ENCODE results near the gene IRF5.
"Not testable (repeated sequence)": the region's sequence is repeated elsewhere in the genome, so short reads cannot be mapped to it uniquely, and the experiment has no call there.

Gene IRF5

DNA sequence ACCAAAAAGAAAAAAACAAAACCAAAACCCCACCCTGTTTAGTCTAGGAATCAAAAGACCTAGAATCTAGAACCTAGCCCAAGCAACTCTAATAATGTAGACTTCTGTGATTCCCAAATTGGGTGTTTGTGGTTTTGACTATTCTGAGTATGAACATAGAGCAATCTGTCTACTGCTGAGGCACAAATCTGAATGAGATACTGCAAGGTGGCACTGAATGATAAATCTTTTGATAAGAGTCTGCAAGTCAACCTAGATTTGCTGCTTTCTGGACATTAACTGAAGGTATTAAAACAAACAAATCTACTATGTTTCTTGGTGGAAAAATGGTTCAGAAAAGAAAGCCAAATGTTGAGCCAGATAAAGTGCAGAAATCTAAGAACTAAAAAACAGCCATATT is 50.6 kb downstream of the IRF5 start:
- Histone ChIP-seq H3K9me3 (ENCODE audit: insufficient read depth, low read length) (no peaks in the 10 kb centered on the region), H3K9ac (ENCODE audit: low read length) (no peak overlapping the region), H3K4me3 (ENCODE audit: insufficient read depth, low read length, poor library complexity, severe bottlenecking) (no peak overlapping the region), H3K79me2 (ENCODE audit: insufficient read depth, low read length) (no peaks in the 10 kb centered on the region), H3K9me2 (replicated peaks; ENCODE audit: insufficient read depth, low read length) (no peaks in the 10 kb centered on the region), H2AFZ (ENCODE audit: low read depth, low read length, severe bottlenecking) (no peak overlapping the region), H3K27ac (ENCODE audit: low read depth, low read length) (no peak overlapping the region), H3K36me3 (ENCODE audit: low read length) (peaks cover 49% of the 10 kb centered on the region), H3K4me2 (ENCODE audit: low read depth, low read length, poor library complexity, severe bottlenecking) (no peak overlapping the region), H4K20me1 (ENCODE audit: low read depth, low read length) (no peaks in the 10 kb centered on the region), H3F3A (ENCODE audit: insufficient read depth) (no peaks in the 10 kb centered on the region), H3K27me3 (ENCODE audit: low read length) (no peaks in the 10 kb centered on the region)
- TF ChIP-seq, protein P1, sequence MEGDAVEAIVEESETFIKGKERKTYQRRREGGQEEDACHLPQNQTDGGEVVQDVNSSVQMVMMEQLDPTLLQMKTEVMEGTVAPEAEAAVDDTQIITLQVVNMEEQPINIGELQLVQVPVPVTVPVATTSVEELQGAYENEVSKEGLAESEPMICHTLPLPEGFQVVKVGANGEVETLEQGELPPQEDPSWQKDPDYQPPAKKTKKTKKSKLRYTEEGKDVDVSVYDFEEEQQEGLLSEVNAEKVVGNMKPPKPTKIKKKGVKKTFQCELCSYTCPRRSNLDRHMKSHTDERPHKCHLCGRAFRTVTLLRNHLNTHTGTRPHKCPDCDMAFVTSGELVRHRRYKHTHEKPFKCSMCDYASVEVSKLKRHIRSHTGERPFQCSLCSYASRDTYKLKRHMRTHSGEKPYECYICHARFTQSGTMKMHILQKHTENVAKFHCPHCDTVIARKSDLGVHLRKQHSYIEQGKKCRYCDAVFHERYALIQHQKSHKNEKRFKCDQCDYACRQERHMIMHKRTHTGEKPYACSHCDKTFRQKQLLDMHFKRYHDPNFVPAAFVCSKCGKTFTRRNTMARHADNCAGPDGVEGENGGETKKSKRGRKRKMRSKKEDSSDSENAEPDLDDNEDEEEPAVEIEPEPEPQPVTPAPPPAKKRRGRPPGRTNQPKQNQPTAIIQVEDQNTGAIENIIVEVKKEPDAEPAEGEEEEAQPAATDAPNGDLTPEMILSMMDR (IDR thresholded peaks at IDR 0.05; ENCODE audit: insufficient read depth, low read length, poor library complexity, severe bottlenecking) = no peak
- TF ChIP-seq EZH2phosphoT487 (conservative IDR thresholded peaks at IDR 0.05; ENCODE audit: low read length) = no peak

DNA sequence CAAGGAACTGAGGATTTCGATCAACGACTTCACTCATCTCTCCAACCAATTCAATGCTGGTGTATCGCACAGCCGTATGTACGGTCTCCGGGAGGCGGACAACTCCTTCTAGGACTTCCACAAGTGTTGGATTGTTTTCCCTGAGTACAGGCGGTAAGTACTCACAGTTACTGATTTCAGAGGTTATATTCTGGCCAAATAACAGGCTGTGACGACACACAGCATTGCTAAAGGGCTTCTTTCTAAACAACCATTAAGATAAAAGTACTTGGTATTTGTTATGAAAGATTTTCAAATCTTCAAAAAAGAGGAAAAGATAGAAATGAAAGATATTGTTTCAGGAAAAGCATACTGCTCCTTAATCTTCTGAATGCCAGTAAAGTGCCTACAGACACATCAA is 52.2 kb downstream of the IRF5 start:
- H3K27ac ChIP-seq (ENCODE audit: low read depth, low read length) = no peak overlapping the region
- no peaks in the 10 kb centered on the region for H4K20me1 ChIP-seq (ENCODE audit: low read depth, low read length)
- no peaks in the 10 kb centered on the region for H3F3A ChIP-seq (ENCODE audit: insufficient read depth)
- peaks cover 38% of the 10 kb centered on the region for H3K36me3 ChIP-seq (ENCODE audit: low read length)
- no peak overlapping the region for H3K4me3 ChIP-seq (ENCODE audit: insufficient read depth, low read length, poor library complexity, severe bottlenecking)
- no peak overlapping the region for H3K4me2 ChIP-seq (ENCODE audit: low read depth, low read length, poor library complexity, severe bottlenecking)
- no peaks in the 10 kb centered on the region for H3K9me2 ChIP-seq (replicated peaks; ENCODE audit: insufficient read depth, low read length)
- H3K27me3 ChIP-seq (ENCODE audit: low read length) = no peaks in the 10 kb centered on the region
- no peaks in the 10 kb centered on the region for H3K79me2 ChIP-seq (ENCODE audit: insufficient read depth, low read length)
- no peak overlapping the region for H2AFZ ChIP-seq (ENCODE audit: low read depth, low read length, severe bottlenecking)
- no peak overlapping the region for H3K9ac ChIP-seq (ENCODE audit: low read length)
- TF ChIP-seq EZH2phosphoT487 (conservative IDR thresholded peaks at IDR 0.05; ENCODE audit: low read length) = no peak
- TF ChIP-seq, protein P1 (IDR thresholded peaks at IDR 0.05; ENCODE audit: insufficient read depth, low read length, poor library complexity, severe bottlenecking) = no peak
- H3K9me3 ChIP-seq (ENCODE audit: insufficient read depth, low read length) = no peaks in the 10 kb centered on the region

DNA sequence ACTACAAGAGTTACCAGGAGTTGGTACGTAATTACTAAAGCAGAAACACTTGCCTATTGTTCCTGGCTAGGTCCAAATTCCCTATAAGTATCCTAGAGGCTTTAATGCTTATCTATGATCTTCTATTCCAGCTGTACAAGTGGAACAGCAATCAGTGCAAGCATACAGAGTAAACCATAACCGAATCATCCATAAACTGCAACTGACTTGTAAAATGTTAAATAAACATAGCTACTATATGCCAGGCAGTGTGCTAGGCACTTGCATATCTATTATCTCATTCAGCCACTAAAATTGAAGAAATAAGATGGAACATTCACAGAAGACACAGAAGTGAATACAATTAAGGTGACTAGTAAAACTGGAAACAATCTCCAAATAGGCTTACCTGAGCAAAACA is 55.7 kb downstream of the IRF5 start:
- no peaks in the 10 kb centered on the region for H4K20me1 ChIP-seq (ENCODE audit: low read depth, low read length)
- no peaks in the 10 kb centered on the region for H3K79me2 ChIP-seq (ENCODE audit: insufficient read depth, low read length)
- H3K9me2 ChIP-seq (replicated peaks; ENCODE audit: insufficient read depth, low read length) = no peaks in the 10 kb centered on the region
- no peaks in the 10 kb centered on the region for H3F3A ChIP-seq (ENCODE audit: insufficient read depth)
- TF ChIP-seq, protein P1 (IDR thresholded peaks at IDR 0.05; ENCODE audit: insufficient read depth, low read length, poor library complexity, severe bottlenecking) = no peak
- TF ChIP-seq EZH2phosphoT487 (conservative IDR thresholded peaks at IDR 0.05; ENCODE audit: low read length) = no peak
- H3K4me2 ChIP-seq (ENCODE audit: low read depth, low read length, poor library complexity, severe bottlenecking) = no peak overlapping the region
- H3K9ac ChIP-seq (ENCODE audit: low read length) = no peak overlapping the region
- no peak overlapping the region for H3K27ac ChIP-seq (ENCODE audit: low read depth, low read length)
- H3K27me3 ChIP-seq (ENCODE audit: low read length) = no peaks in the 10 kb centered on the region
- peaks cover 39% of the 10 kb centered on the region for H3K36me3 ChIP-seq (ENCODE audit: low read length)
- H3K9me3 ChIP-seq (ENCODE audit: insufficient read depth, low read length) = no peaks in the 10 kb centered on the region
- H3K4me3 ChIP-seq (ENCODE audit: insufficient read depth, low read length, poor library complexity, severe bottlenecking) = no peak overlapping the region
- H2AFZ ChIP-seq (ENCODE audit: low read depth, low read length, severe bottlenecking) = no peak overlapping the region

DNA sequence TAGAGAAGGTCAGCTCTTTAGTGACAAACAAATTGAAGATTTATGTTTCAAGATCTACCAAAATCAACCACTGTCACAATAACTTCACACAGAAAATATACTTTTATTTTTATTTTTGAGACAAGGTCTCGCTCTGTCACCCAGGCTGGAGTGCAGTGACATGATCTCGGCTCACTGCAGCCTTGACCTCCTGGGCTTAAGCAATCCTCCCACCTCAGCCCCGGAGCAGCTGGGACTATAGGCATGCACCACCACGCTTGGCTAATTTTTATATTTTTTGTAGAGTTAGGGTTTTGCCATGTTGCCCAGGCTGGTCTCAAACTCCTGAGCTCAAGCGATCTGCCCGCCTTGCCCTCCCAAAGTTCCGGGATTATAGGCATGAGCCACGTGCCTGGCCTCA is 56.8 kb downstream of the IRF5 start:
- H3K4me3 ChIP-seq (ENCODE audit: insufficient read depth, low read length, poor library complexity, severe bottlenecking) = not testable (repeated sequence)

More for the DNA sequence above, 56.8 kb downstream of the IRF5 start:
- peaks cover 35% of the 10 kb centered on the region; the same call in 1 of the 2 replicates for H3K36me3 ChIP-seq (ENCODE audit: low read length)
- not testable (repeated sequence) for H3K27me3 ChIP-seq (ENCODE audit: low read length); H2AFZ ChIP-seq (ENCODE audit: low read depth, low read length, severe bottlenecking); H3K9ac ChIP-seq (ENCODE audit: low read length); H3K27ac ChIP-seq (ENCODE audit: low read depth, low read length); H3K4me2 ChIP-seq (ENCODE audit: low read depth, low read length, poor library complexity, severe bottlenecking); H3F3A ChIP-seq (ENCODE audit: insufficient read depth); H3K79me2 ChIP-seq (ENCODE audit: insufficient read depth, low read length); H3K9me3 ChIP-seq (ENCODE audit: insufficient read depth, low read length); H4K20me1 ChIP-seq (ENCODE audit: low read depth, low read length); H3K9me2 ChIP-seq (replicated peaks; ENCODE audit: insufficient read depth, low read length)
